Rectal smooth muscle tissue (tissue), 1 donor: ENCODE measurements around the gene PLEKHA5.

Experiments used
- H3K27ac ChIP-seq: one replicate; pipeline ENCODE4 v1.7.0; 2013; ENCODE audit warnings: low read depth, low read length, inconsistent platforms
- H3K27me3 ChIP-seq: one replicate; pipeline ENCODE4 v1.7.0; 2013; ENCODE audit warnings: low read length; ENCODE audit not compliant: control insufficient read depth, insufficient read depth
- H3K36me3 ChIP-seq: one replicate; pipeline ENCODE4 v1.7.0; 2013; ENCODE audit warnings: low read length; ENCODE audit not compliant: control insufficient read depth, insufficient read depth
- H3K4me1 ChIP-seq: one replicate; pipeline ENCODE4 v1.7.0; 2013; ENCODE audit warnings: low read length; ENCODE audit not compliant: control insufficient read depth, insufficient read depth
- H3K4me3 ChIP-seq: one replicate; pipeline ENCODE4 v1.7.0; 2013; ENCODE audit warnings: low read length
- H3K9ac ChIP-seq: one replicate; pipeline ENCODE4 v1.7.0; 2013; ENCODE audit warnings: low read length

The PLEKHA5 gene

GRCh38 chr12:19110221-19110940, 19.2 kb upstream of the PLEKHA5 start:
- no peaks in the 10 kb centered on the region for H3K4me1 ChIP-seq
- H3K4me3 ChIP-seq: no peak overlapping the region
- H3K27me3 ChIP-seq: no peaks in the 10 kb centered on the region
- no peaks in the 10 kb centered on the region for H3K36me3 ChIP-seq
- H3K9ac ChIP-seq: no peak overlapping the region
- no peak overlapping the region for H3K27ac ChIP-seq

GRCh38 chr12:19113464-19113863, 16.1 kb upstream of the PLEKHA5 start:
- H3K27me3 ChIP-seq: no peaks in the 10 kb centered on the region
- no peaks in the 10 kb centered on the region for H3K36me3 ChIP-seq
- no peak overlapping the region for H3K27ac ChIP-seq
- no peak overlapping the region for H3K9ac ChIP-seq
- H3K4me3 ChIP-seq: no peak overlapping the region
- no peaks in the 10 kb centered on the region for H3K4me1 ChIP-seq

DNA sequence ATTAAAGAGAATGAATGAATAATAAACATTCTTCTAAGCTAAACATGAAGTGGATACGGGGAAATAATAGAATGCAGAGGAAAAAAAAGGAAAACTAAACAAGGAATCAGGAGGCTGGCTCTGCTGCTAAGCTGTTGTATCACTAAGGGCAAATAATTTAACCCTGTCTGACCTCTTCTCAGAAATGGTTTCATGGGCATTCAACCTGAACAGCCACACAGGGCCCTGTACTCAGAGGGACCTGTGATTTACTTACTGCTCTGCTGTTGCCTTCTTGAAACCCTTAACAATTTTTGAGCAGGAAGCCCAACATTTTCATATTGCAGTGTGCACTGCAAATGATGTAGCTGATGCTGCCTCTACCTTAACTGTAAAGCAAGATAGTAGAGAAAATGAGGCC, 14.2 kb upstream of the PLEKHA5 start:
- Histone ChIP-seq H3K27ac (no peak overlapping the region), H3K36me3 (no peaks in the 10 kb centered on the region), H3K9ac (no peak overlapping the region), H3K4me1 (no peaks in the 10 kb centered on the region), H3K27me3 (no peaks in the 10 kb centered on the region), H3K4me3 (no peak overlapping the region)

DNA sequence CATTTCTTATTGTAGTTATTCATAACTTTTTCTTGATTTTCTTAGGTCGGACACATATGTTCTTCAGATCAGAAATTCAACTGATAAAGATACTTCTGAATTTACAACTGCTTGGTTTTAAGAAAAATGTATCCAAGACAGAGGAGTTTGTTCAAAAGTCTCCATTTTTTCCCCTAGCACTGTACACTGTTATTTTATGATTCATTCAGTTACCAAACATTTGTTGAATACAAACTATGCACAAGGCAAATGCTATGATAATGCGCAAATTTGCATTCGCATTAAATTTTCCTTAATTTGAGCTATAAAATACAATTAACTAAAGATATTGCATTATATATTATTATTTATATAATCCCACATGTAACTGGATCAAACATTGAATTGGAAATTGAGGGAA, 10.1 kb upstream of the PLEKHA5 start:
- Histone ChIP-seq H3K4me1 (no peaks in the 10 kb centered on the region), H3K27me3 (no peaks in the 10 kb centered on the region), H3K36me3 (no peaks in the 10 kb centered on the region)

DNA sequence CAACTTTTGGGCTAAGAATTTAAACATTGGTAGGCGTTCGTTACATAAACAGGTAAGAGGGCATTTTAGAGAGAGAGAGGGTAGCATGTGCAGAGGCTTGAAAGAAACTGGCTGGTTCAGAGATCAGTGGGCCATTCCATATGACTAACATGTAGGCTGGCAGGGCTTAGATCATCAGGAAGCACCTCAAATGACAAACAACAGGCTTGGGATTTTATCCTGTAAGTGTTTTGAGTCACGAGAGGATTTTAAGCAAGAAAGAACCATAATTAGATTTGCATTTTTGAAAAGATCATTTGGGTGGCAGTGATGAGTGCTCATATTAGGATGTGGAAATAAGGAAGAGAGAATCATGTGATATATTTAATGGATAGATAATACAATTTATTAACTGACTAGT, 8.7 kb upstream of the PLEKHA5 start:
- H3K36me3 ChIP-seq: no peaks in the 10 kb centered on the region
- H3K27ac ChIP-seq: no peak overlapping the region
- no peaks in the 10 kb centered on the region for H3K4me1 ChIP-seq
- H3K9ac ChIP-seq: no peak overlapping the region
- H3K27me3 ChIP-seq: no peaks in the 10 kb centered on the region
- no peak overlapping the region for H3K4me3 ChIP-seq

More for the DNA sequence above, 10.1 kb upstream of the PLEKHA5 start:
- Histone ChIP-seq H3K4me3 (no peak overlapping the region), H3K9ac (no peak overlapping the region), H3K27ac (no peak overlapping the region)

DNA sequence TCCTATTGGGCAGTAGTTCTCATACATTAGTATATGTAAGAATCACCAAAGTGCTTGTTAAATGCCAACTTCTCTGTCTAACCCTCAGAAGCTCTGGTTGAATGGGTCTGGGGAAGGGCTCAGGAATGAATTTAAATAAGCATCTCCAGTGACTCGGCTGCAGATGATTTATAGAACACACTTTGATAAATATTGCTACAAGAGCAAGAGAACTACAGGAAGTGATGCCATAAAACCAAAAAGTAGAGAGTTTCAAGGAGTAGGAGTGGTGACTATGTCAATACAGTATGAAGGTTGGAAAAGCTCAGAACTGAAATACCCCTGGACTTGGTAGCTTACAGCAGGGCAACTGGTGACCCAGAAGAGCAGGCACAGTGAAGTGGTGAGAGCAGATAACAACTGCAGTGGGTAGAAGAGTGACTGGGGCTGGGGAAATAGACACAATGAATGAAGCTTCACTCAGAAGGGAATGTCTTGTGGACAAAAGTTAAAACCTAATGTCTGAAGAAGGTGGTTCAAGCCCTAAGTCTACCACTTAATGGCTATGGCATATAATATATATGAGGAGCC, 8.0 kb upstream of the PLEKHA5 start:
- no peaks in the 10 kb centered on the region for H3K4me1 ChIP-seq
- H3K9ac ChIP-seq: no peak overlapping the region
- no peaks in the 10 kb centered on the region for H3K27me3 ChIP-seq
- no peaks in the 10 kb centered on the region for H3K36me3 ChIP-seq
- H3K4me3 ChIP-seq: no peak overlapping the region
- no peak overlapping the region for H3K27ac ChIP-seq

GRCh38 chr12:19125325-19125724, 4.2 kb upstream of the PLEKHA5 start:
- H3K27ac ChIP-seq: no peak overlapping the region
- no peaks in the 10 kb centered on the region for H3K27me3 ChIP-seq
- H3K9ac ChIP-seq: no peak overlapping the region
- H3K4me1 ChIP-seq: no peaks in the 10 kb centered on the region
- H3K4me3 ChIP-seq: no peak overlapping the region
- H3K36me3 ChIP-seq: no peaks in the 10 kb centered on the region

- Histone ChIP-seq H3K27ac (no peak overlapping the region), H3K4me3 (no peak overlapping the region), H3K4me1 (no peaks in the 10 kb centered on the region), H3K36me3 (no peaks in the 10 kb centered on the region), H3K27me3 (no peaks in the 10 kb centered on the region), H3K9ac (no peak overlapping the region)
These were observed 2.3 kb upstream of the PLEKHA5 start for GRCh38 chr12:19127270-19127669.

GRCh38 chr12:19128485-19128884, 1.0 kb upstream of the PLEKHA5 start:
- no peaks in the 10 kb centered on the region for H3K27me3 ChIP-seq
- no peak overlapping the region for H3K9ac ChIP-seq
- no peaks in the 10 kb centered on the region for H3K4me1 ChIP-seq

DNA sequence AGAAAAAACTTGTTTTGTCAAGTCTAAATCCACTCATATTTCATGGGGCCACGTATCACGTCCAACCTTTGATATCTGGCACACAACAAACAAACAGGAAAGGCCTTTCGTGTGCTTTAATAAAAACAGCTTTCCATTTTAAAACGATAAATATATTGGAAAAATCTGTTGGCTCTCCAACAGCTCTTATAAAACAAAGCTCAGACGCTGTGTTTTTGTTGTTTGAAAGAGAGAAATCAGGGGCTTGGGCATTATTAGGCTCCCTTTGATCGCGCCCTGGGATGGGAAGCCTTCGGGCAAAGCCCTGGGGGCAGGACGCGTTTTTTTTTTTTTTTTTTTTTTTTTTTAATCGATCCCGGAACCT, 429 bp upstream of the PLEKHA5 start:
- Histone ChIP-seq H3K27me3 (no peaks in the 10 kb centered on the region), H3K27ac (peak overlapping the region; percentile 78), H3K9ac (no peak overlapping the region), H3K4me3 (peak overlapping the region; percentile 51), H3K36me3 (no peaks in the 10 kb centered on the region), H3K4me1 (no peaks in the 10 kb centered on the region)

More at GRCh38 chr12:19128485-19128884, 1.0 kb upstream of the PLEKHA5 start:
- Histone ChIP-seq H3K4me3 (no peak overlapping the region), H3K36me3 (no peaks in the 10 kb centered on the region), H3K27ac (no peak overlapping the region)

- Histone ChIP-seq H3K27ac (peak overlapping the region; percentile 73), H3K9ac (peak overlapping the region; percentile 73), H3K4me3 (peak overlapping the region; percentile 80), H3K36me3 (no peaks in the 10 kb centered on the region), H3K27me3 (no peaks in the 10 kb centered on the region), H3K4me1 (no peaks in the 10 kb centered on the region)
These were observed 891 bp downstream of the PLEKHA5 start for GRCh38 chr12:19130224-19131024.

GRCh38 chr12:19131025-19131444, 1.5 kb downstream of the PLEKHA5 start:
- Histone ChIP-seq H3K4me1 (no peaks in the 10 kb centered on the region), H3K36me3 (no peaks in the 10 kb centered on the region)

More at GRCh38 chr12:19131025-19131444, 1.5 kb downstream of the PLEKHA5 start:
- peak overlapping the region; percentile 55 for H3K27ac ChIP-seq
- H3K4me3 ChIP-seq: peak overlapping the region; percentile 80
- no peaks in the 10 kb centered on the region for H3K27me3 ChIP-seq
- no peak overlapping the region for H3K9ac ChIP-seq
